Measurements from ENCODE around the gene KIAA1328.

DNA sequence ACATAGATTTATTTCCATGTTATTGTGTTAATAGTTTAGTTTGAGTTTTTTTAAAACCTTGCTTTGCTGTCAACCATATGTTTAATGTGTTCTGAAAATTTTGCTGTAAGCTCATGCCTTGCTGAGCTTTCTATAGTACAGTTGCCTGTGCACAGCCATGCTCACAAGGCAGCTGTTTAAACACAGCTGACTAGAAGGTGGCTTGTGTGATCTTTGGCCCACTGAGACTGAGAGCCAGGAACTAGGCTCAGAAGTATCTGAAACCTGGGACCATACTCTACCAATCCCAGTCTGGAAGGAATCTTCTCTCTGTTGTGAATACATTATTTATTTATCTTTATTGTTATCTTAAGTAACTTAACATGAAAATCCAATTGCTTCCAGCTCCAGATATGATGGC is 350.5 kb downstream of the KIAA1328 start:
- TF ChIP-seq, protein P1, sequence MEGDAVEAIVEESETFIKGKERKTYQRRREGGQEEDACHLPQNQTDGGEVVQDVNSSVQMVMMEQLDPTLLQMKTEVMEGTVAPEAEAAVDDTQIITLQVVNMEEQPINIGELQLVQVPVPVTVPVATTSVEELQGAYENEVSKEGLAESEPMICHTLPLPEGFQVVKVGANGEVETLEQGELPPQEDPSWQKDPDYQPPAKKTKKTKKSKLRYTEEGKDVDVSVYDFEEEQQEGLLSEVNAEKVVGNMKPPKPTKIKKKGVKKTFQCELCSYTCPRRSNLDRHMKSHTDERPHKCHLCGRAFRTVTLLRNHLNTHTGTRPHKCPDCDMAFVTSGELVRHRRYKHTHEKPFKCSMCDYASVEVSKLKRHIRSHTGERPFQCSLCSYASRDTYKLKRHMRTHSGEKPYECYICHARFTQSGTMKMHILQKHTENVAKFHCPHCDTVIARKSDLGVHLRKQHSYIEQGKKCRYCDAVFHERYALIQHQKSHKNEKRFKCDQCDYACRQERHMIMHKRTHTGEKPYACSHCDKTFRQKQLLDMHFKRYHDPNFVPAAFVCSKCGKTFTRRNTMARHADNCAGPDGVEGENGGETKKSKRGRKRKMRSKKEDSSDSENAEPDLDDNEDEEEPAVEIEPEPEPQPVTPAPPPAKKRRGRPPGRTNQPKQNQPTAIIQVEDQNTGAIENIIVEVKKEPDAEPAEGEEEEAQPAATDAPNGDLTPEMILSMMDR (IDR thresholded peaks at IDR 0.05): no peak
- no peak for TF ChIP-seq POLR2AphosphoS5 (IDR thresholded peaks at IDR 0.05)
- no peak for TF ChIP-seq POLR2A (IDR thresholded peaks at IDR 0.05; ENCODE audit: low read depth)
